Epidermal melanocyte (primary cell): Measurements from ENCODE around the gene ATP12A.

Source experiments
- DNase-seq: peaks from one replicate; pipeline ENCODE4 v3.0.0; 2011; ENCODE audit warnings: low spot score; ENCODE audit not compliant: insufficient read length

Gene ATP12A

GRCh38 chr13:24662195-24663088, 17.8 kb upstream of the ATP12A start:
- no peak for DNase-seq

GRCh38 chr13:24663089-24663395, 17.2 kb upstream of the ATP12A start:
- DNase-seq = no peak

- no peak for DNase-seq
These were observed 16.6 kb upstream of the ATP12A start for GRCh38 chr13:24663586-24663985.

- no peak for DNase-seq
These were observed 15.3 kb upstream of the ATP12A start for GRCh38 chr13:24664726-24665409.

- no peak for DNase-seq
These were observed 11.7 kb upstream of the ATP12A start for GRCh38 chr13:24668511-24668910.

GRCh38 chr13:24668955-24669582, 11.1 kb upstream of the ATP12A start:
- no peak for DNase-seq

GRCh38 chr13:24670174-24670573, 10.0 kb upstream of the ATP12A start:
- no peak for DNase-seq

GRCh38 chr13:24670961-24671381, 9.2 kb upstream of the ATP12A start:
- no peak for DNase-seq

- peak; percentile 85 for DNase-seq
These were observed 8.7 kb upstream of the ATP12A start for GRCh38 chr13:24671386-24672113.

- DNase-seq = no peak
These were observed 7.8 kb upstream of the ATP12A start for GRCh38 chr13:24672141-24673132.

GRCh38 chr13:24675806-24676570, 4.2 kb upstream of the ATP12A start:
- no peak for DNase-seq

- DNase-seq = no peak
These were observed 2.1 kb upstream of the ATP12A start for GRCh38 chr13:24678151-24678550.

- no peak for DNase-seq
These were observed 522 bp upstream of the ATP12A start for GRCh38 chr13:24679686-24680085.

GRCh38 chr13:24680921-24681604, 855 bp downstream of the ATP12A start:
- no peak for DNase-seq

- no peak for DNase-seq
These were observed 1.7 kb downstream of the ATP12A start for GRCh38 chr13:24681930-24682329.

GRCh38 chr13:24682353-24682752, 2.1 kb downstream of the ATP12A start:
- DNase-seq = no peak

- no peak for DNase-seq
These were observed 3.1 kb downstream of the ATP12A start for GRCh38 chr13:24683351-24683750.

- DNase-seq = peak; percentile 84
These were observed 3.8 kb downstream of the ATP12A start for GRCh38 chr13:24683838-24684599.
